Motor neuron (in vitro differentiated cells): Measurements from ENCODE around the gene TCHP. TPM values are rescaled to one million over a fixed set of nuclear protein-coding genes. Genes with fewer than 3 reads are reported as not detected.
"Not testable (repeated sequence)": the region's sequence is repeated elsewhere in the genome, so short reads cannot be mapped to it uniquely, and the experiment has no call there.

ENCODE experiments used
- ATAC-seq, 8 experiments: fragments of 200-7000 bp; cut with Tn5 transposase; replicated peaks in 6 of 8; 2 replicates each; pipeline ENCODE4 v1.8.0; 2021; ENCODE audit warnings: mild to moderate bottlenecking in 8 of 8, moderate library complexity in 8 of 8
- H3K27ac ChIP-seq, 2 donors: fragments of 250-450 bp; sonication (Bioruptor Pico); 2 replicates each; pipeline ENCODE4 v1.9.0; 2021; ENCODE audit warnings: antibody characterized with exemption in 2 of 2, mild to moderate bottlenecking in 2 of 2, moderate library complexity in 1 of 2
- H3K4me1 ChIP-seq, 2 donors: fragments of 250-450 bp; sonication (Bioruptor Pico); replicated peaks in 1 of 2; 2 replicates each; pipeline ENCODE4 v1.6.1; 2021; ENCODE audit warnings: antibody characterized with exemption in 2 of 2, mild to moderate bottlenecking in 2 of 2, moderate library complexity in 1 of 2
- H3K4me3 ChIP-seq, 5 donors: fragments of 250-450 bp; sonication (Bioruptor Pico); 2 replicates each; pipeline ENCODE4 v1.9.0; 2021; ENCODE audit warnings: antibody characterized with exemption in 5 of 5, mild to moderate bottlenecking in 5 of 5, moderate library complexity in 4 of 5
- WGBS, 10 experiments: fragments of 450-650 bp; shearing (Covaris generic); methylation state at CpG; one replicate each; pipeline ENCODE4 v1.0.0; 2022; 5-methylcytosine and 5-hydroxymethylcytosine counted together
- in situ Hi-C, 9 experiments: fragments of 400-800 bp; cut with MboI; loops; one replicate each; pipeline ENCODE4 v1.15.0; 2021; ENCODE audit warnings: low sequenced_read_pairs in 9 of 9, low pct_unique_long_range_greater_than_20kb in 2 of 9; ENCODE audit not compliant: unreplicated experiment in 9 of 9
- total RNA-seq, 8 experiments: library from RNA; unstranded; fragments of 300-600 nt; gene quantifications; 2 replicates each; pipeline versions ENCODE4 v1.2.3 to v1.2.4, GENCODE V29; 2022

TCHP gene
- total RNA-seq, 8 experiments from 2014 or later = 7.5 to 23.7 (median 14.3) TPM

DNA sequence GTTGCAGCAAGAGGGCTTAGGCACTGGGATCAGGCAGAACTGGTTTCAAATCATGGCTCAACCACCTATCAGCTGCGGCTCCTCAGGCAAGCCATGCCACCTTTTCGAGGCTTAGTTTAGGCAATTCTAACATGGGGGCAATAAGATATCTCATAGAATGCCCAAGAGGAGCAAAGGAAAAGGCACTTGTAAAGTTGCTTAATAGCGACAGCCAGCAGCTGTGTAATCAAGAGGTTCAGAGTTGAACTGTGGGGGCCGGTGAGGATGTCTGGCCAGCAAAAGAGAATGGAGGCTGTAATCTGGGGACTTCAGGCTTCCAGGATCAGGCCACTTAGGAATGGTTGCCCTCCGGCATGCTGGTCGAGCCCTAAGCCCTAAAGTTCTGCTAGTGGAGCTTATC, 3.0 kb upstream of the TCHP start:
- 71 to 93% (median 87%) methylated on average over 3 to 6 of the region's 6 CpGs; no CpG with 5 or more reads in 2 of the 10 experiments for WGBS, 10 experiments
- Histone ChIP-seq H3K4me1 (peaks cover 12 to 13% of the 10 kb centered on the region in 2 donors), H3K4me3 (no peak overlapping the region), H3K27ac (no peak overlapping the region)
- no peak for ATAC-seq
- in situ Hi-C loops = loop anchor here in 2 of 9 experiments (25.0 kb wide), 1 partner anchor 310 kb away; no protein-coding TSS in a partner anchor

- 78 to 99% (median 93%) methylated on average over 3 to 15 of the region's 15 CpGs for WGBS, 10 experiments
- in situ Hi-C loops = loop anchor here in 2 of 9 experiments (25.0 kb wide), 1 partner anchor 312 kb away; no protein-coding TSS in a partner anchor
- H3K4me3 ChIP-seq = peak overlapping the region in 3 of 5 donors; percentile 53 to 69 (median 55)
- peak overlapping the region in 1 of 2 donors; percentile 79 for H3K27ac ChIP-seq
- ATAC-seq = not testable (repeated sequence)
- peaks cover 12 to 13% of the 10 kb centered on the region in 2 donors for H3K4me1 ChIP-seq
Measured at GRCh38 chr12:109899345-109899744, 729 bp upstream of the TCHP start.

DNA sequence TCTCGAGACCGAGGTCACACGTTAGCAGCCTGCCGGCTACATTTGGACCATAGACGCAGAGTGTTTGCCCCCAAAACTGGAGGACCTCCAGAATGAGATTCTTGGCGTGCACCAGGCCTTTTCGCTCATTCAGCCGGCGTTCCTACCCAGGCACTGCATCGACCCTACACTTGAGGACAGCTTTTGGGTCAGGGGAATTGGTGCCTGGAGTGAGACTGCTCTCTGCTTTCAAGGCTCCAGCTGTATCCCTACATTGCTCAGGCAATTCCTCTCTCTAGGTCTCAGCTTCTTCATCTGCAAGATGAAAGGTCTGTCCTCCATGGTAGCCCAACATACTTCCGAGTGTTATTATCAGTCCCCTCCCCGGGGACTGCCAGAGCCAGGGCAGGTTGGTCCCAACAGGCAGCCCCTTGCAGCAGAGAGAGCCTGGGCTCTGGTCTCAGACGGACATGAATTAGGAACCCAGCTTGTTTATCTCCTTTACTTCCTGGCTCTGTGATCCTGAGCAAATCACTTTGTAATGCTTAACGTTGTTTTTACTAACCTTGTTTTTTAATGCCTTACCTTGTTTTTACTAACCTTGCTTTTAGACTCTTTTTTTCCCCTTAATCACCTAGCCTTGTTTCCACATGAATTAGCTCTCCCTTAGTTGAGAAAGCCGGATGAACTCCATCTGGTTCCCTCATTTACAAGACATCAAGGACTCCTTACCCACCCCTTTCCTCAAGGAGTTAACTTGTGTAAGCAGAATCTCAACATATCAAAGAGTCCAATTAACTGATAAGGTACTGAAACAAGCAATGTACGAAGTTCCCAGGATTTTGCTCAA, 892 bp downstream of the TCHP start:
- 0 to 12% (median 6%) methylated on average over 2 to 13 of the region's 16 CpGs for whole genome bisulfite sequencing, 10 experiments
- peaks cover 12 to 13% of the 10 kb centered on the region in 2 donors for H3K4me1 ChIP-seq
- peak overlapping the region; percentile 44 to 69 (median 53) for H3K4me3 ChIP-seq
- peak; percentile 8 to 39 (median 34) for ATAC-seq
- no peak overlapping the region for H3K27ac ChIP-seq
- in situ Hi-C loops = no loop called here

DNA sequence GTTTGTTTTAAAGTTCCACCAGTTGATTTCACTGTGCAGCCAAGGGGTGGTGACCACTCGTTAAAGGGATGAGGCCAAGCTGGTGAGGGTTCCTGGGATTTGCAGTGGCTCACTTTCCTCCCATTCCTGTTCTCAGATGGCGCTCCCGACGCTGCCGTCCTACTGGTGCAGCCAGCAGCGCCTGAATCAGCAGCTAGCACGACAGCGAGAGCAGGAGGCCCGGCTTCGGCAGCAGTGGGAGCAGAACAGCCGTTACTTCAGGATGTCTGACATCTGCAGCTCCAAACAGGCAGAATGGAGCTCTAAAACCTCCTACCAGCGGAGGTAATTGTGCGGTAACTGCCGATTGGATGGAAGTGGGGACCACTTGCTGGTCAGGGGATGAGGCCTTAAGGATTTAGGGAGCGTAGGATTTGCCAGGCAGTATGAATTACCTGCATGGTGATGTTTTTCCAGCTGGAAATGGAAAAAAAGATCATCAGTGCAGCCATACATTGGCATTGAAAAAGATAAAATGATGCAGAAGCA, 2.9 kb downstream of the TCHP start:
- Histone ChIP-seq H3K4me3 (no peak overlapping the region), H3K4me1 (peaks cover 12 to 13% of the 10 kb centered on the region in 2 donors), H3K27ac (no peak overlapping the region)
- in situ Hi-C loops = no loop called here
- ATAC-seq = no peak
- 57 to 100% (median 72%) methylated on average over 1 to 15 of the region's 15 CpGs; no CpG with 5 or more reads in 2 of the 10 experiments for WGBS, 10 experiments

DNA sequence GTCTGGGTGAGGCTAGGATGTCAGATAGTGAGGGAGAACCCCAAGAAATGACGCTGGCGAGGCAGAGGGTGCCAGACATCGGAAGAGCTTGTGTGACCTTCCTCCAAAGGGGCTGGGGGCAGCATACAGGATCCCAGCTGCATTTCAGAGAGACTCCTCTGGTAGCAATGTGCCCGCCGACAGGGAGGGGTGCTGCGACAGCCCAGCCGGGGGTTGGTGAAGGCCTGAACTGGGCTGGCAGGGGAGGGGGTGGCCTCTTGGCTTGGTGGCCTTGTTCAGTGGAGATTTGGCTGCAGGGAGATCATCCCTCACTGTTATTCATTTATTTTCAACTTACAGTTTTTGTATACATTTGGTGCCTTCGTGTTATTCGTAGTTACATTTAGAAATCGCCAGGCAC, 5.2 kb downstream of the TCHP start:
- 91 to 100% (median 97%) methylated on average over 2 to 6 of the region's 10 CpGs; no CpG with 5 or more reads in 5 of the 10 experiments for WGBS, 10 experiments
- in situ Hi-C loops = no loop called here

DNA sequence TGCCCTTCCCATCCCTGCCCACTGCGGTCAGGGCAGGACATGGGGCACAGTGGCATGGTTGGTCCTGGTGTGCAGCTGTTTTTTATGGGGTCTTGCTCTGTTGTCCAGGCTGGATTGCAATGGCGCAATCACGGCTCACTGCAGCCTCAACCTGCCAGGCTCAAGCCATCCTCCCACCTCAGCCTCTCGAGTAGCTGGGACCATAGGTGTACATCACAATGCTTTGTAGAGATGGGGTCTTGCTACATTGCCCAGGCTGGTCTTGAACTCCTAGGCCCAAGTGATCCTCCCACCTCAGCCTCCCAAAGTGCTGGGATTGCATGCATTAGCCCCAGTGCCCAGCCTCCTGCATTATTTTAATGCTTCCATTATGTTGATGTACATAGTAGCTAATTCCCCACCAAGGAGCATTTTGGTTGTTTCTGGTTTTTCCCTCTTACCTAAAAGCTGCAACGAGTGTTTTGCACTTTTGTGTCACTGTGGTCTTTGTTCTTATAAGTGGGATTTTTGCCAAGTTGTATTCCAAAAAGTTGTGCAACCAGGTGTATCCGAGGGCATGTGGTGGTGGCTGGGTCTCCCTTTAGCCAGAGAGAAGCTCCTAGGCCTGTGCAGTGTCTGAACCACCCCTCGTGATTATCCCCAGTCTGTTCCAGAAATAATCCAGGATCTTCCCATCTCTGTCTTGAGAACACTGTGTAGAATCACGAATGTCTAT, 10.3 kb downstream of the TCHP start:
- 69 to 100% (median 93%) methylated on average over 1 to 6 of the region's 8 CpGs; no CpG with 5 or more reads in 2 of the 10 experiments for WGBS, 10 experiments
- in situ Hi-C loops = no loop called here
- Histone ChIP-seq H3K4me3 (no peak overlapping the region), H3K4me1 (no peaks in the 10 kb centered on the region), H3K27ac (no peak overlapping the region)
- ATAC-seq = no peak

More for the DNA sequence above, 5.2 kb downstream of the TCHP start:
- Histone ChIP-seq H3K27ac (no peak overlapping the region), H3K4me3 (no peak overlapping the region), H3K4me1 (peaks cover 7 to 9% of the 10 kb centered on the region in 2 donors)
- no peak for ATAC-seq

DNA sequence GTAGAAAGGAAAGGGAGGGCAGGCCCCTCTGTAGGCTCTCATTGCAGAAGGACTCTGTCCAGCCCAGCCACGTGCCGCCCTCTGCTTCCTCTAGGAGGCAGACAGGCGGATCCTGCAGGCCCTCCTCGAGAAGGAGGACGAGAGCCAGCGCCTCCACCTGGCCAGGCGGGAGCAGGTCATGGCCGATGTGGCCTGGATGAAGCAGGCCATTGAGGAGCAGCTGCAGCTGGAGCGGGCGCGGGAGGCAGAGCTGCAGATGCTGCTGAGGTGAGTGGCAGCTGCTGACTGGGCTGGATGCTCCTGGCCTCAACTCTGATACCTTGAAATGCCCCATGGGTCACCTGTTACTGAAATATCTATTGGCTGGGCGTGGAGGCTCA, 10.9 kb downstream of the TCHP start:
- 86 to 100% methylated on average over 1 to 12 of the region's 12 CpGs; no CpG with 5 or more reads in 8 of the 10 experiments for WGBS, 10 experiments
- H3K4me3 ChIP-seq = no peak overlapping the region
- ATAC-seq = peak in 3 of 8 experiments; percentile 83 to 99 (median 95)
- in situ Hi-C loops = no loop called here
- H3K27ac ChIP-seq = no peak overlapping the region
- no peaks in the 10 kb centered on the region for H3K4me1 ChIP-seq

DNA sequence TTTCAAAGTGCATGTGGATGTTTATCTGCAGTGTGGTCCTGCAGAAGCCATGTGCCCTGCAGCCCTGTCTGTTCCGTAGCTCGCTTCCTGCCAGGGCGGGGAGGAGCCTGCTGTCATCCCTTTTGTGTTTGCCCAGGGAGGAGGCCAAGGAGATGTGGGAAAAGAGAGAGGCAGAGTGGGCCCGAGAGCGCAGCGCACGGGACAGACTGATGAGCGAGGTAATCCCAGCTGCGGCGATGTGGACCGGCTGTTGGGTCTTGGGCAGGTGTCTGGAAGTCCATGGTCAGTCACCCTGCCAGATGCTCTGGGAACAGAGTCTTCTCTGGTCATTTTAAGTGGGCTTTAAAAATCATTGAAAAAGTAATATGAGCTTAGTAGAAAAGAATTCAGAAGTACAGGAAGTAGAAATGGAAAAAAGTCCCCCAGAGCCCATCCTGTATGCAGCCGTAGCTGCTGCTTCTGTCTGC, 12.8 kb downstream of the TCHP start:
- H3K4me3 ChIP-seq = no peak overlapping the region
- in situ Hi-C loops = no loop called here
- WGBS, 10 experiments = 60 to 100% (median 85%) methylated on average over 1 to 6 of the region's 12 CpGs; no CpG with 5 or more reads in 3 of the 10 experiments
- H3K27ac ChIP-seq = no peak overlapping the region
- ATAC-seq = peak in 1 of 8 experiments; percentile 47
- H3K4me1 ChIP-seq = no peaks in the 10 kb centered on the region

- ATAC-seq = no peak
- H3K4me3 ChIP-seq = no peak overlapping the region
- 83 to 100% (median 94%) methylated on average over 1 to 9 of the region's 16 CpGs; no CpG with 5 or more reads in 1 of the 10 experiments for WGBS, 10 experiments
- H3K27ac ChIP-seq = no peak overlapping the region
- in situ Hi-C loops = no loop called here
- H3K4me1 ChIP-seq = no peaks in the 10 kb centered on the region
Measured at GRCh38 chr12:109914461-109914860, 14.4 kb downstream of the TCHP start.

DNA sequence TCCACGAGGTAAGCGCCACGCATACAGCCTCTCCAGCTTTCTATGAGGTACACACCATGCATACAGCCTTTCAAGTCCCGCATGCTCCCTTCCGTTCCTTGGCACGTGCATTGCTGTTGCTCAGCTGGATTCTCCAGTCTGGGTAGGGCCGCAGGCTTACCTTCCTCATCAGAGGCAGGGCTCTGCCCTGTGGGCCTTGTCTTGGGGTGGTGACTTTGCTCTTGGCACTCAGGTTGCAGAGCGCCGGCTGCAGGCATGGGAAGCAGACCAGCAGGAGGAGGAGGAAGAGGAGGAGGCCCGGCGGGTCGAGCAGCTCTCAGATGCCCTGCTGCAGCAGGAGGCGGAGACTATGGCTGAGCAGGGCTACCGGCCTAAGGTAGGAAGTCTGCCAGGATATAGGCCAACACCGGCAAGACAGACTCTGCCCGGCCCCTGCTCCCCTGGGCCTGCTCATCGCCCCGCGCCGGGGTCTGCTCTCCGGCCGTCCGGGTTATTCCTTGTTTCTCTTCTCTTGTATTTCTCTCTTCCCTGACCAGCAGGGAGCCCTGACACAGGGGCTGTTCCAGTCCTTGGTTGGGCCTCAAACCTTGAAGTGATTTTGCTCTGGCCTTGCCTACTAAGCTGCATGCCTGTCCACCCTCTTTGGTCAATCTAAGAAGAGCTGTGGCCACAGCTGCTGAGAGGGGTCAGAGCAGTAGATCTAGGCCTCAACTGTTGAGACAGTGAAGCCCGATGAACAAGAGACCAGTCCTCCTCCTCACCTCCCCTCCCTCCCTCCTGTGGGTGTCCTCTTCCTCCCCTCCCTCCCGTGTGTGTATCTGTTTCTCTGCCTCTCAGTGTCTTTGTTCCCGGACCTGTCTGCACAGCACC, 15.3 kb downstream of the TCHP start:
- in situ Hi-C loops = no loop called here
- 75 to 100% (median 93%) methylated on average over 4 to 15 of the region's 26 CpGs; no CpG with 5 or more reads in 5 of the 10 experiments for WGBS, 10 experiments
- ATAC-seq = no peak
- Histone ChIP-seq H3K4me1 (no peaks in the 10 kb centered on the region), H3K4me3 (no peak overlapping the region), H3K27ac (no peak overlapping the region)

DNA sequence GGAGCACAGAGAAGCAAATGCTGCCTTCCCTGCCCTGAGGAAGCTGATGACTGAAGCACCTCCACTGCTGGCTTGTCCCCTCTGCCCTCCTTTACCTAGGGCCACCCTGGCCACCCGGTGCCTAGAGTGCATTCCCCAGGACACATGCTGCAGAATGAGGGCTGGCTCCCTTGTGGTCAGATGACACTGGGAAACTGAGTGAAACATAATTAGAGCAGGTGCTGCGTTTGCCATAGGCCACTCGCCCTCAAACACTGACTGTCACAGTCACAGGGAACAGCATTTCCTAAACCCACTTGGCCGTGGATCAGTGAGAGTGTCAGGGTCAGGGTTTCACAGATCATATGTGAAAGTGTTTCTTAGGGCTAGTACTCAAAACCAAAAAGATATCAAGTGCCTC, 16.0 kb downstream of the TCHP start:
- in situ Hi-C loops = no loop called here
- H3K4me3 ChIP-seq = no peak overlapping the region
- no peaks in the 10 kb centered on the region for H3K4me1 ChIP-seq
- ATAC-seq = no peak
- WGBS, 10 experiments = 60 to 100% (median 100%) methylated on average over 1 to 3 of the region's 4 CpGs; no CpG with 5 or more reads in 1 of the 10 experiments
- no peak overlapping the region for H3K27ac ChIP-seq

GRCh38 chr12:109919456-109919855, 19.4 kb downstream of the TCHP start:
- WGBS, 10 experiments = 67 to 100% (median 95%) methylated on average over 4 to 7 of the region's 10 CpGs; no CpG with 5 or more reads in 4 of the 10 experiments
- Histone ChIP-seq H3K4me1 (no peaks in the 10 kb centered on the region), H3K4me3 (no peak overlapping the region), H3K27ac (no peak overlapping the region)
- in situ Hi-C loops = no loop called here
- ATAC-seq = no peak
